ENCODE results near the gene EPAS1.

GRCh38 chr2:46299365-46300263 lies 2.4 kb downstream of the EPAS1 start:
- TF ChIP-seq GMEB1 (CRISPR knock-in tag; IDR thresholded peaks at IDR 0.05) (no peak), TEAD2 (tag; IDR thresholded peaks at IDR 0.05) (no peak), TCF7 (IDR thresholded peaks at IDR 0.05; ENCODE audit: borderline replicate concordance) (no peak), NBN (IDR thresholded peaks at IDR 0.05; ENCODE audit: low read depth) (no peak)
